H1 (cell line): ENCODE data around the gene ZNF423.

Experiments used
- CEBPB ChIP-seq: IDR thresholded peaks from 2 replicates; pipeline ENCODE4 v1.6.1; 2012; ENCODE audit warnings: low read depth, low read length
- EZH2 ChIP-seq: fragments of 200-600 bp; sonication (generic); IDR thresholded peaks from 2 replicates; pipeline ENCODE4 v1.7.1; 2012; ENCODE audit warnings: low read depth, mild to moderate bottlenecking, moderate library complexity, low read length, inconsistent platforms; ENCODE audit not compliant: severe bottlenecking
- FOSL1 ChIP-seq: IDR thresholded peaks from 2 replicates; pipeline ENCODE4 v1.6.1; 2011; ENCODE audit warnings: mild to moderate bottlenecking, low read depth, low read length, moderate library complexity; ENCODE audit not compliant: insufficient read depth
- HDAC6 ChIP-seq: IDR thresholded peaks from one replicate; pipeline ENCODE4 v1.7.1; 2012; ENCODE audit warnings: low read depth, mild to moderate bottlenecking, inconsistent platforms, low read length, moderate library complexity
- NANOG ChIP-seq: IDR thresholded peaks from 2 replicates; pipeline ENCODE4 v1.6.1; 2011; ENCODE audit warnings: low read length, low read depth, mild to moderate bottlenecking, inconsistent platforms; ENCODE audit not compliant: insufficient read depth, poor library complexity, severe bottlenecking
- POLR2A ChIP-seq, 2 experiments: IDR thresholded peaks; 1 replicate in 1 of 2; 2 replicates in 1 of 2; pipeline ENCODE4 v1.6.1; 2011; ENCODE audit warnings: low read depth in 2 of 2, low read length in 2 of 2, mild to moderate bottlenecking in 2 of 2; ENCODE audit errors: control extremely low read depth in 1 of 2
- POLR2AphosphoS5 ChIP-seq: IDR thresholded peaks from 2 replicates; pipeline ENCODE4 v1.6.1; 2011; ENCODE audit warnings: low read depth, low read length
- RBBP5 ChIP-seq: IDR thresholded peaks from 2 replicates; pipeline ENCODE4 v1.7.1; 2012; ENCODE audit warnings: low read depth, mild to moderate bottlenecking, inconsistent platforms, low read length, moderate library complexity, borderline replicate concordance
- TAF1 ChIP-seq: IDR thresholded peaks from 2 replicates; pipeline ENCODE4 v1.6.1; 2011; ENCODE audit warnings: mild to moderate bottlenecking, low read depth, low read length
- TCF12 ChIP-seq: IDR thresholded peaks from 2 replicates; pipeline ENCODE4 v1.6.1; 2011; ENCODE audit warnings: low read depth, mild to moderate bottlenecking, low read length
- TF ChIP-seq, protein P1 (sequence below), 3 experiments: IDR thresholded peaks; 1 replicate in 2 of 3; 2 replicates in 1 of 3; pipeline versions ENCODE4 v1.5.1 to v1.6.1; 2011; ENCODE audit warnings: low read length in 3 of 3, mild to moderate bottlenecking in 3 of 3, inconsistent platforms in 2 of 3, low read depth in 1 of 3, moderate library complexity in 1 of 3; ENCODE audit not compliant: insufficient read depth in 1 of 3; ENCODE audit errors: control extremely low read depth in 1 of 3

DNA sequence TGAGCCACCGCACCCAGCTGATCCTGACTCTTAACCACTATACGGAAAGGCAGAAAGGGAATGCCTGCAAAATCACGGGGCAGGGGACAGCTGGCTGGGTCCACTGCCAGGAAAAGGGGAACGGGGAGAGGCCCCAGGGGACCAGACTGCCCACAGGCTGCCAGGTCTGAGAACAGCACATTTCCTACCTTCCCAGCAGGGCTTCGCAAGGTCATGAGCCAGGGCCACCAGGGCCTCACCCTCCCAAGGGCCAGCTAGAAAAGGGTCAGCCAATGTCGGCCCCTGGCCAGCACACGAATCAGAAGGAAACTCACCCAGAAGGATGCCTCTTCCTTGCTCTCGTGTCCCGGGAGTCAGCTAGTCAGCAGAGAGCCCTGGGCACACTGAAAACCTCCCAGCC lies 118.4 kb downstream of the ZNF423 start:
- TF ChIP-seq POLR2A (IDR thresholded peaks at IDR 0.05; ENCODE audit: control extremely low read depth in 1 of 2, low read depth in 2 of 2, low read length in 2 of 2) (no peak), HDAC6 (no peak), NANOG (no peak), RBBP5 (no peak), TAF1 (no peak), POLR2AphosphoS5 (no peak), FOSL1 (no peak), TCF12 (no peak), EZH2 (no peak), CEBPB (no peak)
- TF ChIP-seq, protein P1, sequence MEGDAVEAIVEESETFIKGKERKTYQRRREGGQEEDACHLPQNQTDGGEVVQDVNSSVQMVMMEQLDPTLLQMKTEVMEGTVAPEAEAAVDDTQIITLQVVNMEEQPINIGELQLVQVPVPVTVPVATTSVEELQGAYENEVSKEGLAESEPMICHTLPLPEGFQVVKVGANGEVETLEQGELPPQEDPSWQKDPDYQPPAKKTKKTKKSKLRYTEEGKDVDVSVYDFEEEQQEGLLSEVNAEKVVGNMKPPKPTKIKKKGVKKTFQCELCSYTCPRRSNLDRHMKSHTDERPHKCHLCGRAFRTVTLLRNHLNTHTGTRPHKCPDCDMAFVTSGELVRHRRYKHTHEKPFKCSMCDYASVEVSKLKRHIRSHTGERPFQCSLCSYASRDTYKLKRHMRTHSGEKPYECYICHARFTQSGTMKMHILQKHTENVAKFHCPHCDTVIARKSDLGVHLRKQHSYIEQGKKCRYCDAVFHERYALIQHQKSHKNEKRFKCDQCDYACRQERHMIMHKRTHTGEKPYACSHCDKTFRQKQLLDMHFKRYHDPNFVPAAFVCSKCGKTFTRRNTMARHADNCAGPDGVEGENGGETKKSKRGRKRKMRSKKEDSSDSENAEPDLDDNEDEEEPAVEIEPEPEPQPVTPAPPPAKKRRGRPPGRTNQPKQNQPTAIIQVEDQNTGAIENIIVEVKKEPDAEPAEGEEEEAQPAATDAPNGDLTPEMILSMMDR (IDR thresholded peaks at IDR 0.05; ENCODE audit: control extremely low read depth in 1 of 3, insufficient read depth in 1 of 3, low read depth in 1 of 3, low read length in 3 of 3), result no peak
